GM12873 (cell line): ENCODE measurements around the gene TERT.

Experiments used
- CTCF ChIP-seq: IDR thresholded peaks from 2 replicates; pipeline ENCODE4 v1.5.1; 2012; ENCODE audit warnings: low read depth, mild to moderate bottlenecking, moderate library complexity, low read length, control low read depth; ENCODE audit not compliant: insufficient read depth; ENCODE audit errors: missing control alignments

The TERT gene

DNA sequence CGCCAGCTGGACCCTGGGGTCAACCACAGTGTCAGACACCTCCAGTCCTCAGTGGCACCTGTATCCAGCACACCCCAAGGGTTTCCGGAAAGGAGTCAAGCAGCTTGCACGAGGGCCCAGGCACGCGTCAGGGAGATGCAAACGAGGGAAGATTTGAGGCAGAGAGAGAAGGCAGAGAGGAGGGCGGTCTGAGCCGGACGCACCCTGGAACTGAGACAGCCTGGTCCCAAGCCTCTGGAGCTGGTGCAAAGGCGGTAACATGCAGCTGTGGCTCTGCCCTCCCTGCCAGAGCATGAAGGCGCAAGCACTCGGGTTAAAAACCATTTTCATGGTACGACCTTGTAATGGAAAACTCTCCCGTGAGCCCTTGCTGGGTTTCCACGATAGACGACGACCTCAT lies 37.5 kb downstream of the TERT start:
- TF ChIP-seq CTCF = no peak

DNA sequence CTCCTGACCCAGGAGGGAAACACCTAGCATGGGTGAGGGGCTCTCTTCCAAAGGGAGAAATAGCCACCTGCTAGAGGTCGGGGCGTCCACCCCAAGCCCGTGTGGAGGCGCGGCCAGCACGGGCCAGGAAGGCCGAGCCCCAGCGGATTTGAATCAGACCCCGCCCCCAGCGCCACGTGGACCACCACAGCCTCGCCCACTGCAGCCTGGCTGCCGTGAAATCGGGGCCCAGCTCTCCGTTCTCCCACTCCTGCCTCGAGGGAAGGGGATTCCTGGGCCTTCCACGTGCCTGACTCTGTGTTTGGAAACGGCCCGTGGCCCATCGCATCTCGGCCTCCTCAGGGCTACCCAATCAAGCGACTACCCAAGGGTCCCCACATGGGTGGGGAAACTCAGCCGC lies 38.1 kb downstream of the TERT start:
- TF ChIP-seq CTCF = no peak

DNA sequence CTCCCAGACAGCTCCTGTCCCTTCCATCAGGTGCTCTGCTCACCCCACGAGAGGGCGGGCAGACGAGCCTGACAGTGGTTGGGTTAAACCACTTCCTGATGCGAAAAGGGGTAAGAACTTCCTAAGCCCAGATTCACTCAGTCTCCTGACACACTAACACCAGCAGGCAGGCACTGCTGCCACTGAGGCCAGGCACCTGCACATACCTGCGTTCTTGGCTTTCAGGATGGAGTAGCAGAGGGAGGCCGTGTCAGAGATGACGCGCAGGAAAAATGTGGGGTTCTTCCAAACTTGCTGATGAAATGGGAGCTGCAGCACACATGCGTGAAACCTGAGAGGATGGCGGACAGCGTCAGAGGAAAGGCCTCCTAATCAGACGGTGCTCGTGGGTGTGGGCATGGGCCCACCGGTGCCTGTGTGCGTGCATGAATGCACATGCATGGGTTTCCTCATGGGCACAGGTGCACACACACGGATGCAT lies 39.7 kb downstream of the TERT start:
- no peak for TF ChIP-seq CTCF

DNA sequence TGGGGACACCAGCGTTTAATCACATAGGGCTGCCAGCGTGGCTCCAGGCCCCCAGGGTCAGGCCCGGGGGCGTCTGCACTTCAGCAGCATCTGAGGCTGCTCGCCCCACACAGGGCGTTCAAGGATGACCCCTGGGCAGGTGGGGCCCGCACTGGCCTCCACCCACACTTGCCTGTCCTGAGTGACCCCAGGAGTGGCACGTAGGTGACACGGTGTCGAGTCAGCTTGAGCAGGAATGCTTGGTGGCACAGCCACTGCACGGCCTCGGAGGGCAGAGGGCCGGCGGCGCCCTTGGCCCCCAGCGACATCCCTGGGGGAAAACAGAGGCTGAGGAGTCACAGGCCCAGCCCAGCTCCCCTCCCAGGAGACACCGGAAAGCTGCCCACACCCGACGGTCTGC lies 40.7 kb downstream of the TERT start:
- TF ChIP-seq CTCF = no peak

GRCh38 chr5:1253456-1254105 lies 41.3 kb downstream of the TERT start:
- TF ChIP-seq CTCF = no peak

DNA sequence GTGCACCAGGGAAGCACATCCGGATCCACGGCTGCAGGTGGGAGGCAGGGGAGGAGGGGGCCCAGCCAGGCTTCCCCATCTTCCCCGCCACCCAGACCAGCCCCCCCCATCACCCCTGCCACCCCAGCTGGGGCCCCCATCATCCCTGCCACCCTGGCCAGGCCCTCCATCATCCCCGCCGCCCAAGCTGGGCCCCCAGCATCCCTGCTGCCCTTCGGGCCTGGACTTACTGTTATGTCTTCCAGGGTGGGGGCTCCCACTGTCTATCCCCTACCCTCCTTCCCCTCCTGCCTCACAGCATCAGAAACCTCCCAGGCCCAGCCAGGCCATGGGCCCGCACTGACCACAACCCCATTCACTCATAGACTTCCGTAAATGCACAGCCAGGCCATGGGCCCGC lies 42.2 kb downstream of the TERT start:
- TF ChIP-seq CTCF = no peak

DNA sequence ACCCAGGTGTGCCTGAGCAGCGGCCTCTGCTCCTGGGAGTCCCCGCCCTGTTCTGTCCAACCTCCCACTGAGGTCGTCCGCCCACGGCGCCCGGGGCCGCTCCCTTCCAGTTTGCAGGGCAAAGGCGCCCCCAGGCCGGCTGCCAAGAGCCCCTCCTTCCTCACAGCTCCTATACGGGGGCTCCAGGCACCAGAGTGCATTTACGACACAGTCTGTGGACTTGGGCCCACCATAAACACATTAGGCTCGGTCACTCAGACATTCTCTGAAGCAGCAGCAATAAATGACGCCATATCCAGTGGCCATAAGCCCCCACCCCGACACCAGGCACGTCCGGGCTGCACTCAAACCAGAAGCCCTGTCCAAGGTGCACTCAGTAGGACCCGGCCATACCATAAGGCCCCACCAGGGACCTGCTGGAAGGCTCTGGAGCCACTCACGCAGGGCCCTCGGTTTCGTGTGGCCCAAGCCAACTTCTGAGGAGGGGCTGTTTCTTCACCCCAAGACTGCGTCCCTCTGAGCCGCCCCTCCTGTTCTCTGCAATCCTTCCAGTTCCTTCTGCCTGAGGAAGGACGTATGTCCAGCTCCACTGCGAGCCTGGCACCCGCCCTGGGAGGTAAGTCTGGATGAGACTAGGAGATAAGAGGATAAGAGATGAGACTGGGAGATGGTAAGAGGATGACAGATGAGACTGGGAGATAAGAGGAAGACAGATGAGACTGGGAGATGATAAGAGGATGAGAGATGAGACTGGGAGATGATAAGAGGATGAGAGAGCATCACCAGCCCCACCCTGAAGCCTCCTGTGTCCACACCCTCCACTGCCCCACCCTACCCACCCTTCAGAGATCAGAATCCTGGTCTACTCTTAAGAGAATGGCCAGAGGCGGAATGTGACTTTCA lies 42.9 kb downstream of the TERT start:
- TF ChIP-seq CTCF = no peak
